SH-SY5Y (cell line): ENCODE results near the gene DCLK3.

Experiments
- GATA2 ChIP-seq: IDR thresholded peaks from 2 replicates; pipeline ENCODE4 v1.6.1; 2011; ENCODE audit warnings: mild to moderate bottlenecking, low read depth, low read length
- GATA3 ChIP-seq: IDR thresholded peaks from 2 replicates; pipeline ENCODE4 v1.6.1; 2011; ENCODE audit warnings: low read depth, mild to moderate bottlenecking, low read length, moderate library complexity

DNA sequence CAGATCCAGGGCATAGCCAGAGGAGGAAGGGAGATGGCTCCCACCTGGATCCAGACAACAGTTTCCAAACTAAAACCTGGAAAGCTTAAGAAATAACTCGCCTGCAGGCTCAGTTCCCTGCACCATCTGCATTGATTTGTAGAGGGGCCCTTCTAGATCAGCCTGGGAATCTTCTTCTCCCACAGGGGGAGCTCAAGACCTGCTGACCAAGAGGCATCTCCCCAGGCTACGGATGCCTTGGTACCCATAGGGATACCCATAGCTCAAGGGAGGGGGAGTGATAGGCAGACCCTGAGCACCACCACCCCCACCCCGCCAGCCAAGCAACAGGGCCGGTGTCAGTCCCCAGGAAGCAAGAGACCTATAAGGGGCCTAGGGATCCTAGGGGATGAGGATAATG lies 28.0 kb upstream of the DCLK3 start:
- TF ChIP-seq GATA2: no peak
- no peak for TF ChIP-seq GATA3
